NCI-H774 (cell line): ENCODE measurements around the gene MRPL4.
A peak's percentile ranks its signal among the peaks of the same experiment; 100 is the strongest.
"Not testable (repeated sequence)": the region's sequence is repeated elsewhere in the genome, so short reads cannot be mapped to it uniquely, and the experiment has no call there.

Experiments used
- DNase-seq: peaks from one replicate; lab custom pipeline; 2025; lab: John Stamatoyannopoulos, UW

Gene MRPL4

GRCh38 chr19:10230173-10230860, 21.7 kb upstream of the MRPL4 start:
- DNase-seq: no peak

- peak; percentile 72 for DNase-seq
Observed at GRCh38 chr19:10230861-10231611, 21.0 kb upstream of the MRPL4 start, which contains the start of gene S1PR2. Gene S1PR2 (minus strand): TSS chr19:10231331. CDS start chr19:10224905, 6,426 bp downstream.

DNA sequence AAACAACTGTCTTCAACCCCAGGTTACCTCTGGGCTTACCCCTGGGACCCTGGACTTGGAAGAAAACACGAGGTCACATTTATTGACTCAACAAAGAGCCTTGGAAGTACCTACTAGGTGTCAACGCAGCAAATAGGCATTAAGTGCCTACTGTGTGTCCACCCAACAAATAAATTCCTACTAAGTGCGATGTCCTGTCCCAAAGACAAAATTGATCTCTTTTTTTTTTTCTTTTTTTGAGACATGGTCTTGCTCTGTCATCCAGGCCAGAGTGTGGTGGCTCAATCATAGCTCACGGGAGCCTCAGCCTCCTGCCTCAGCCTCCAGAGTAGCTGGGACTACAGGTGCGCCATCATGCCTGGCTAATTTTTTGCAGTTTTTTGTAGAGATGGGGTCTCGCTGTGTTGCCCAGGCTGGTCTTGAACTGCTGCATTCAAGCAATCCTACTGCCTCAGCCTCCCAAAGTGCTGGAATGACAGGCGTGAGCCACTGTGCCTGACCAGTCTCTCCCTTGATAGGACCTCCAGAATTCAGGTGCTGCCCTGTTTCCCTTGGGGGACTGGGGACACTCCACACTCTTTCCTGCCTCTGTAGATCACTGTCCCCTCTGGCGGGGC, 20.3 kb upstream of the MRPL4 start:
- no peak for DNase-seq

DNA sequence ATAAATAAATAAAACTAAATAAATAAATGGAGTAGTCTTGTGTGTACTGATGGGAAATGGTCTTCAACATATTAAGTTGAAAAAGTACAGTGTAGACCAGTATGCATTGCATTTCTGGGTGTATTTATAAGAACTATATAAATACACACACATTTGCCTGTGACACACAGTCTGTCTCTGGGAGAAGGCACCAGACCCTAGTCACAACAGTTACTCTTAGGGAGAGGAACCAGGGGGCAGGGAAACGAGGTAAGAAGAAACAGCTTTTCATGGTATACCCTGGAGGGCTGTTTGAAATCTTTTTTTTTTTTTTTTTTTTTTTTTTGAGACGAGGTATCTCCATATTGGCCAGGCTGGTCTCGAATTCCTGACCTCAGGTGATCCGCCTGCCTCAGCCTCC, 18.1 kb upstream of the MRPL4 start:
- DNase-seq: no peak

- no peak for DNase-seq
Observed at GRCh38 chr19:10235003-10235402, 17.0 kb upstream of the MRPL4 start.

- DNase-seq: not testable (repeated sequence)
Observed at GRCh38 chr19:10235409-10235808, 16.6 kb upstream of the MRPL4 start.

- DNase-seq: peak; percentile 9
Observed at GRCh38 chr19:10237702-10238101, 14.3 kb upstream of the MRPL4 start.

GRCh38 chr19:10238172-10238783, 13.7 kb upstream of the MRPL4 start:
- DNase-seq: peak; percentile 92

DNA sequence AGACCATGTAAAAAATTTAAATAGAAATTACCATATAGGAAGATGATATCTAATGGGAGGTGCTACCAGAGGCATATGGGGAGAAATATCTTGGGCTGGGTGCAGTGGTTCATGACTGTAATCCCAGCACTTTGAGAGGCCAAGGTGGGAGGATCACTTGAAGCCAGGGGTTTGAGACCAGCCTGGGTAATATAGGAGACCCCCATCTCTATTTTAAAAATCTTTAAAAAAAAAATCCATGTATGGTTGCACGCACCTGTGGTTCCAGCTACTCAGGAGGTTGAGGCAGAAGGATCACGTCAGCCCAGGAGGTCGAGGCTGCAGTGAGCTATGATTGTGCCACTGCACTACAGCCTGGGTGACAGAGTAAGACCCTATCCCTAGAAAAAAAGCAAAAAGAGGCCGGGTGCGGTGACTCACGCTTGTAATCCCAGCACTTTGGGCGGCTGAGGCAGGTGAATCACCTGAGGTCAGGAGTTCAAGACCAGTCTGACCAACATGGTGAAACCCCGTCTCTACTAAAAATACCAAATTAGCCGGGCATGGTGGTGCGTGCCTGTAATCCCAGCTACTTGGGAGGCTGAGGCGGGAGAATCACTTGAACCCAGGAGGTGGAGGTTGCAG, 10.1 kb upstream of the MRPL4 start:
- not testable (repeated sequence) for DNase-seq

DNA sequence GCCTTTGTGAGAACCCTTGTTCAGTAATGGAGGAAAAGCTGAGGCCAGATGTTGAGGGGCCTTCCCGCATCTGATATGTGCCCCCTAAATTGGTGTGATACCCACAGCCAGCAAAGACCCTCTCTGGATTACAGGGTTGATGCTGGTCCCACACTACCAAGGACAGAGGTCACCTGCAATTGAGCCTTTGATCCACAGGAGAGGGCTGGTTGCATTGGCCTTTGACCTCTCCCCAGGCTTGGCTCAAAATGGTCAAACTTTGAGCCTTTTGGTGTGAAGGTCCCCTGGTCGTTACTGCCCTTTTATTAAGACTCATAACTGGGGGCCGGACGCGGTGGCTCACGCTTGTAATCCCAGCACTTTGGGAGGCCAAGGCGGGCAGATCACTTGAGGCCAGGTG, 8.4 kb upstream of the MRPL4 start:
- no peak for DNase-seq

DNA sequence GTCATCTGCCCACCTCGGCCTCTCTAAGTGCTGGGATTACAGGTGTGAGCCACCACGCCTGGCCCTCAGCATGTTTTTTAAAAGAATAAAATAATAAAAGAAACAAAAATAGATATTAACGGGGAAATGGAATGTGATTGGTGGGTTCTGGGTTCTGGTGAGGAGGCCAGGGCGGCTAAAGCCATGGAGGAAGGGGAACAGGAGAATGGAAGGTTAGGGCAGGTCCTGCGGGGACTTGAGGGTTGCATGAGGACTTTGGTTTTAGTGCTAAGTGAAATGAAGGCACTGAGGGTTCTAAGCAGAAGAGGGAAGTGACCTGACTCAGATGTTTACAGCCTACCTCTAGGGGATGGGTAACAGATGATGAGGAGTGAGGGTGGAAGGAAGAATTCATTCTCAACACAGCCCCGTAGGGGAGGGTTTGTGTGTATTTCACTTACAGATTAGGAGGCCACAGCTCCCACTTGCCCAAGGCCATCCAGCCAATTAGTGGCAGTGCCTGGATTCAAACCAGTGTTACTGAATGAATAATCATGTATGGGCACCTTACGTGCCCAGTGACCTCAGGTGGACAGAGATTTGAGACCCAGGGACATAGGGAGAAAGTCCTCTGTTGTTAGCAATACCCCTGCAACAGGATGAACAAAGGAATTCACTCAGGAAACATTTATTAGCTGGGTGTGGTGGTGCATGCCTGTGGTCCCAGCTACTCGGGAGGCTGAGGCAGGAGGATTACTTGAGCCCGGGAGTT, 6.7 kb upstream of the MRPL4 start:
- DNase-seq: no peak

GRCh38 chr19:10246511-10246910, 5.5 kb upstream of the MRPL4 start:
- no peak for DNase-seq

DNA sequence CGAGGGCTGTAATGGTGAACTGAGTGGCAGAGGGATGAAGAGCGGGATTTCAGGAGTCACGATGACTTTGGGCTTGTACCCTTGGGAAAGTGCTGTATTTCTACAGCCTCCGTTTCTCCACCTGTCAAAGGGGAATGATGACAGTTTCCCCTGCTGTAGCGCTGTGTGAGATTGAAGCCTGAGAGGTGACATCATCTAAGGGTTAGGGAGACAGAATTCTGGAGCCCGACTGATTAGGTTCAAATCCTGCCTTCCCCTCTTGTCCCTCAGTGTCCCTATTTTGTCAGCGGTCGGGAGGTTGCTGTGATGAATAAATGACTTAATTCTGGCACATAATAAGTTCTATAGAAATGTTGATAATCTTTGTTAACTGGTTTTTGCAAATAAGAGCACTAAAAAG, 693 bp downstream of the MRPL4 start:
- no peak for DNase-seq

GRCh38 chr19:10254244-10254643, 2.2 kb downstream of the MRPL4 start:
- no peak for DNase-seq

GRCh38 chr19:10255358-10255757, 3.3 kb downstream of the MRPL4 start:
- no peak for DNase-seq

DNA sequence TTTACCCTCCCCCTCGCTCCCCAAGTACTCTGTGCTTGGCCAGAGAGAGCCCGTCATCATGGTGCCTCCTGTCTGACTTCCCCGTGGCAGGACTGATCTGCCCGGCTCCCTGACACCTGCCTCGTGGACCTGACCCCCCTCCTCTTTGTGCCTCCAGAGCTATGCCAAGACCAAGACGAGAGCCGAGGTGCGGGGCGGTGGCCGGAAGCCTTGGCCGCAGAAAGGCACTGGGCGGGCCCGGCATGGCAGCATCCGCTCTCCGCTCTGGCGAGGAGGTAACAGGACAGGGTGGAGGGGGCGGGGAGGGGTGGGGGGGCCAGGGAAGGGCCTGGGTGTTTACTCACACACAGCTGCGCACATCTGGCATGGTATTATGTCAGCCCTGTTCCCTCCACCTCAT, 4.5 kb downstream of the MRPL4 start:
- no peak for DNase-seq

DNA sequence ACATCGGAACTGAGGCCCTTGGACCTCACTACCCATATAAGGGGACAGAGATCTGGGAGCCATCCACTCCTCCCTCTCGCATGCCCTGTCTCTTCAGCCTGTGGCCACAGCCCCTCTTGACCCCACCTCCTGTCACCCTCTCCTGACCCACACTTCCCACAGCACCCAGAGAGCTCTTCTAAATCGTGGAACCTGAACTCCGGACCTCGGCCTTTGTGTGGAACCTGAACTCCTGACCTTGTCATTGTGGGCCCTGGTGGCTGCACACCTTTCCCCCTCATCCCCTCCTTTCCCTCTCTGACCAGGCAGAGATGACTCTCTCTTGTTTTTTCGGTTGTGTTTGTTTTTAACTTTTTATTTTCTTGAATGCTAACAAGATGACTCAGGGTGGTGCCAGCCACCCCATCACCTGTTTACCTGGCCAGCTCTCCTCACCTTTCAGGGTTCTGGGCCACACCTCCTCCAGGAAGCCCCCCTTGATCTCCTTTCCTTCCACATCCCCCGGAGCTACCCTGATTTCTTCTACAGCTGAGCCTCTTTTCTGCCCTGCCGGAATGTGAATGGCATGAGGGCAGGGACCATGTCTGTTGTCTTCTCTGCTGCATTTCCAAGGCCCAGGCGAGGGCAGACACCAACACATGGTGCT, 5.1 kb downstream of the MRPL4 start:
- DNase-seq: no peak

DNA sequence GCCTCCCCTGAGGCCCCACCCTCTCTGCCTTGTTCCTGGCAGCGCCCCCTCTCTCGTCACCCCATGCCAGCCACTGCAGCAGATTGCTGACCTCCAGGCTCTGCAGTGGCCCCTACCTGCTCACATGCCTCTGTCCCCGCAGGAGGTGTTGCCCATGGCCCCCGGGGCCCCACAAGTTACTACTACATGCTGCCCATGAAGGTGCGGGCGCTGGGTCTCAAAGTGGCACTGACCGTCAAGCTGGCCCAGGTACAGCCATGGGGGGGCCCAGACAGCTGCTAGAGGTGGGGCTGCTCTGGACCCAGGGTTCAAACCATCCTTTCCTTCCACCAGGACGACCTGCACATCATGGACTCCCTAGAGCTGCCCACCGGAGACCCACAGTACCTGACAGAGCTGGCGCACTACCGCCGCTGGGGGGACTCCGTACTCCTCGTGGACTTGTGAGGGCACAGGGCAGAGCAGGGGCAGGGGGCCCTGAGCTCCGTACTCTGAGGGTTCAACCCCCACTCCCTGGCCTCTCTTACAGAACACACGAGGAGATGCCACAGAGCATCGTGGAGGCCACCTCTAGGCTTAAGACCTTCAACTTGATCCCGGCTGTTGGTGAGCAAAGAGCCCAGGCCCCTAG, 6.2 kb downstream of the MRPL4 start:
- DNase-seq: no peak

- DNase-seq: peak; percentile 52
Observed at GRCh38 chr19:10259162-10259905, 7.3 kb downstream of the MRPL4 start.

DNA sequence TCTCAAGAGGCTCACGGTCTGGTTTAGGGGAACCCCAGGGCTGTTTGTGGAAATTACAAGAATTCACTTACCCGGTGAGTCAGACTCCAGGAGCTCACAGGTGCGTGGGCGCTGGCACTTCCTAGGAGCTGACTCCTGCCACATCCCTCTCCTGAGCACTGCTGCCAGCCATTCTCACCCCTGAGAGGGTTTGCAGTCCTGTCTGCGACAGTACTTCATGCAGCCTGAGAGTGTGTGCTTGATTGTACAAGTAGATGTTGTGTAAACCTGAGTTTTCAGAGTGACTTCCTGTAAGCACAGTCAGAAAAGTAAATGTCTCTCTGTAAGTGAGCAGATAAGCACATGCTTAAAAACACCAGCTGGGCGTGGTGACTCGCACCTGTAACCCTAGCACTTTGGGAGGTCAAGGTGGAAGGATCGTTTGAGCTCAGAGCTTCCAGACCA, 8.1 kb downstream of the MRPL4 start:
- DNase-seq: no peak
